Measurements from ENCODE around the gene CCDC60. TPM values are rescaled to one million over a fixed set of nuclear protein-coding genes. Genes with fewer than 3 reads are reported as not detected.
A peak's percentile ranks its signal among the peaks of the same experiment; 100 is the strongest.

CCDC60 gene
- total RNA-seq, 1 donor = not detected

- H3K4me3 ChIP-seq (ENCODE audit: low read depth, low read length) = no peak overlapping the region
- no peak for TF ChIP-seq CTCF (IDR thresholded peaks at IDR 0.05; ENCODE audit: insufficient read depth, low read length)
Measured at GRCh38 chr12:119576915-119577314, 242.4 kb downstream of the CCDC60 start.

GRCh38 chr12:119578112-119578511 is 243.6 kb downstream of the CCDC60 start:
- H3K4me3 ChIP-seq (ENCODE audit: low read depth, low read length) = no peak overlapping the region
- no peak for TF ChIP-seq CTCF (IDR thresholded peaks at IDR 0.05; ENCODE audit: insufficient read depth, low read length)
- peak; percentile 67 for DNase-seq (ENCODE audit: low read depth)

More at GRCh38 chr12:119576915-119577314, 242.4 kb downstream of the CCDC60 start:
- no peak for DNase-seq (ENCODE audit: low read depth)

- TF ChIP-seq CTCF (IDR thresholded peaks at IDR 0.05; ENCODE audit: insufficient read depth, low read length) = no peak
- DNase-seq (ENCODE audit: low read depth) = peak; percentile 81
Measured at GRCh38 chr12:119589097-119589496, 254.6 kb downstream of the CCDC60 start.

GRCh38 chr12:119589634-119590033 is 255.1 kb downstream of the CCDC60 start:
- H3K4me3 ChIP-seq (ENCODE audit: low read depth, low read length) = no peak overlapping the region
- DNase-seq (ENCODE audit: low read depth) = peak; percentile 9
- no peak for TF ChIP-seq CTCF (IDR thresholded peaks at IDR 0.05; ENCODE audit: insufficient read depth, low read length)

More at GRCh38 chr12:119589097-119589496, 254.6 kb downstream of the CCDC60 start:
- no peak overlapping the region for H3K4me3 ChIP-seq (ENCODE audit: low read depth, low read length)

Other genes with a start within 250 kb of the CCDC60 start
- gene HSPB8, start 155.8 kb upstream of the CCDC60 start, total RNA-seq (ENCODE audit: low replicate concordance) = 7.7 and 23.1 TPM in 2 replicates